HepG2 (cell line): ENCODE measurements around the gene GNAZ. TPM values are rescaled to one million over a fixed set of nuclear protein-coding genes. Genes with fewer than 3 reads are reported as not detected.

ENCODE experiments used
- BATF2 ChIP-seq: sonication (generic); formaldehyde crosslinking; IDR thresholded peaks from 2 replicates; pipeline ENCODE4 v1.8.0; 2022; ENCODE audit warnings: mild to moderate bottlenecking, missing genetic modification reagents, moderate library complexity
- CCDC6 ChIP-seq: sonication (generic); formaldehyde crosslinking; IDR thresholded peaks from 2 replicates; pipeline ENCODE4 v1.8.1; 2022; ENCODE audit warnings: mild to moderate bottlenecking, missing genetic modification reagents, moderate library complexity
- FOXO1 ChIP-seq: sonication (generic); formaldehyde crosslinking; IDR thresholded peaks from 2 replicates; pipeline ENCODE4 v1.4.0; 2020; ENCODE audit warnings: missing genetic modification reagents
- HINFP ChIP-seq: sonication (generic); formaldehyde crosslinking; IDR thresholded peaks from 2 replicates; pipeline ENCODE4 v1.4.0; 2020; ENCODE audit warnings: low read depth, mild to moderate bottlenecking, missing genetic modification reagents
- KDM1A ChIP-seq: IDR thresholded peaks from 2 replicates; pipeline ENCODE4 v1.6.1; 2016; ENCODE audit warnings: missing compliant biosample characterization
- KIAA2018 ChIP-seq: sonication (generic); formaldehyde crosslinking; IDR thresholded peaks from 2 replicates; pipeline ENCODE4 v1.5.0; 2020; ENCODE audit warnings: mild to moderate bottlenecking, missing genetic modification reagents, borderline replicate concordance
- KMT2A ChIP-seq: sonication (generic); formaldehyde crosslinking; IDR thresholded peaks from 2 replicates; pipeline ENCODE4 v1.4.0; 2020; ENCODE audit warnings: missing genetic modification reagents
- MXI1 ChIP-seq: IDR thresholded peaks from 3 replicates; pipeline ENCODE4 v1.6.1; 2012; ENCODE audit warnings: low read depth, low read length, inconsistent platforms, borderline replicate concordance
- NCOR1 ChIP-seq: fragments of 200-600 bp; sonication (generic); IDR thresholded peaks from 2 replicates; pipeline ENCODE4 v1.7.0; 2017; ENCODE audit warnings: antibody characterized with exemption, low read length, borderline replicate concordance
- PHF5A ChIP-seq: IDR thresholded peaks from one replicate; pipeline ENCODE4 v1.6.1; 2018; ENCODE audit warnings: low read depth, missing genetic modification reagents; ENCODE audit not compliant: unreplicated experiment
- ZBTB3 ChIP-seq: sonication (generic); formaldehyde crosslinking; IDR thresholded peaks from 2 replicates; pipeline ENCODE4 v1.4.0; 2020; ENCODE audit warnings: low read depth, mild to moderate bottlenecking, moderate library complexity, missing genetic modification reagents, borderline replicate concordance
- ZFY ChIP-seq: sonication (generic); formaldehyde crosslinking; IDR thresholded peaks from 2 replicates; pipeline ENCODE4 v1.4.0; 2020; ENCODE audit warnings: missing genetic modification reagents
- ZNF281 ChIP-seq: sonication (generic); formaldehyde crosslinking; IDR thresholded peaks from 2 replicates; pipeline ENCODE4 v1.4.0; 2020; ENCODE audit warnings: missing genetic modification reagents, borderline replicate concordance
- ZNF557 ChIP-seq: sonication (generic); formaldehyde crosslinking; IDR thresholded peaks from 2 replicates; pipeline ENCODE4 v1.4.0; 2020; ENCODE audit warnings: missing genetic modification reagents
- ZNF773 ChIP-seq: sonication (generic); formaldehyde crosslinking; IDR thresholded peaks from 2 replicates; pipeline ENCODE4 v1.4.0; 2020; ENCODE audit warnings: missing genetic modification reagents, borderline replicate concordance
- polyA plus RNA-seq, 8 experiments: library from polyadenylated mRNA; depleted of rRNA in 3 of 8; stranded (reverse) in 7 of 8; unstranded in 1 of 8; fragments of >200 nt; fragmentation: Illumina TruSeq in 4 of 8; extraction: Trizol in 4 of 8; gene quantifications; 2 replicates each; pipeline versions ENCODE4 v1.2.1 to v1.2.3, GENCODE V29; 2011 to 2016; ENCODE audit warnings: low read depth in 4 of 8, missing spikeins in 1 of 8, mixed read lengths in 1 of 8; ENCODE audit not compliant: insufficient read depth in 1 of 8
- total RNA-seq, 5 experiments: library from RNA; depleted of rRNA; stranded (reverse); fragments of >200 nt; fragmentation: Illumina TruSeq; extraction: Trizol; gene quantifications; 2 replicates each; pipeline ENCODE4 v1.2.3, GENCODE V29; 2016; ENCODE audit warnings: low read depth in 1 of 5

Gene GNAZ
- total and polyA plus RNA-seq, 2 of the 13 experiments (the other 11 are each of a cell fraction or from before 2014, with no cell fraction given), result 11.4 to 22.3 TPM

- peak; percentile 50; the same call in 1 of the 2 replicates for TF ChIP-seq ZFY (CRISPR knock-in tag)
- TF ChIP-seq KDM1A (CRISPR knock-in tag), result peak; percentile 80
- TF ChIP-seq ZBTB3 (CRISPR knock-in tag), result no peak
- TF ChIP-seq NCOR1, result peak; percentile 90
- no peak for TF ChIP-seq HINFP
- TF ChIP-seq BATF2, result no peak
- no peak for TF ChIP-seq KIAA2018 (CRISPR knock-in tag)
- peak; percentile 100 for TF ChIP-seq ZNF281 (CRISPR knock-in tag)
- peak; percentile 45 for TF ChIP-seq PHF5A
- TF ChIP-seq MXI1, result peak; percentile 34; the same call in 1 of the 3 replicates
- no peak for TF ChIP-seq ZNF773 (CRISPR knock-in tag)
- TF ChIP-seq FOXO1, result peak; percentile 54; the same call in 1 of the 2 replicates
- 0 out of 2 replicates have a peak, but pooled peaks have one; percentile 42 for TF ChIP-seq KMT2A
- no peak for TF ChIP-seq ZNF557
- no peak; the same call in 1 of the 2 replicates for TF ChIP-seq CCDC6 (CRISPR knock-in tag)
Measured at GRCh38 chr22:23079240-23079768, 9.0 kb downstream of the GNAZ start (continued).
